ENCODE data around the gene PDS5B. TPM values are rescaled to one million over a fixed set of nuclear protein-coding genes. Genes with fewer than 3 reads are reported as not detected.
A peak's percentile ranks its signal among the peaks of the same experiment; 100 is the strongest.

PDS5B gene
- total RNA-seq, 1 donor, result 44.9 TPM

- TF ChIP-seq, protein P1, sequence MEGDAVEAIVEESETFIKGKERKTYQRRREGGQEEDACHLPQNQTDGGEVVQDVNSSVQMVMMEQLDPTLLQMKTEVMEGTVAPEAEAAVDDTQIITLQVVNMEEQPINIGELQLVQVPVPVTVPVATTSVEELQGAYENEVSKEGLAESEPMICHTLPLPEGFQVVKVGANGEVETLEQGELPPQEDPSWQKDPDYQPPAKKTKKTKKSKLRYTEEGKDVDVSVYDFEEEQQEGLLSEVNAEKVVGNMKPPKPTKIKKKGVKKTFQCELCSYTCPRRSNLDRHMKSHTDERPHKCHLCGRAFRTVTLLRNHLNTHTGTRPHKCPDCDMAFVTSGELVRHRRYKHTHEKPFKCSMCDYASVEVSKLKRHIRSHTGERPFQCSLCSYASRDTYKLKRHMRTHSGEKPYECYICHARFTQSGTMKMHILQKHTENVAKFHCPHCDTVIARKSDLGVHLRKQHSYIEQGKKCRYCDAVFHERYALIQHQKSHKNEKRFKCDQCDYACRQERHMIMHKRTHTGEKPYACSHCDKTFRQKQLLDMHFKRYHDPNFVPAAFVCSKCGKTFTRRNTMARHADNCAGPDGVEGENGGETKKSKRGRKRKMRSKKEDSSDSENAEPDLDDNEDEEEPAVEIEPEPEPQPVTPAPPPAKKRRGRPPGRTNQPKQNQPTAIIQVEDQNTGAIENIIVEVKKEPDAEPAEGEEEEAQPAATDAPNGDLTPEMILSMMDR (IDR thresholded peaks at IDR 0.05; ENCODE audit: insufficient read depth, low read depth, low read length), result no peak
- peak; percentile 26 for DNase-seq (ENCODE audit: low read depth)
- peak overlapping the region; percentile 19 for H3K4me3 ChIP-seq (ENCODE audit: low read depth, low read length)
Measured at GRCh38 chr13:32589471-32589870, 3.2 kb downstream of the PDS5B start.

DNA sequence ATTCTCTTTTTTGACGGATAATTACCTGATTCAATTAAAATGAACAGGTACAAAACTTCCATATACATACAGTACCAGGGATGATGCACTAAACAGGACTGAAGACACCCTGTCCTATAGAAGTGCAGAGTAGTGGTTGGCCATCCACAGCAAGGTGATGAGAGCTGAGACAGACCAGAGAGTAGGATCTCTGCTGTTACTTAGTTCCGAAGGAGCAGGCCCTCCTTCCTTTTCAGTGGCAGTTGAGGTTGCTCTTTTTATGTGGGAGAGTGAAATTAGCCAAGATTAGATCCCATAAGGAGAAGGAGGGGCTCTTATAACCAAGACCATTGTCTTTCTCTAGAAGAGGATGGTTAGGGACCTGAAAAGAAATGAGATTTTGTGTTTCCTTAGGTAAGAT, 4.0 kb downstream of the PDS5B start:
- H3K4me3 ChIP-seq (ENCODE audit: low read depth, low read length), result no peak overlapping the region
- TF ChIP-seq, protein P1 (IDR thresholded peaks at IDR 0.05; ENCODE audit: insufficient read depth, low read depth, low read length), result no peak
- DNase-seq (ENCODE audit: low read depth), result peak; percentile 26

DNA sequence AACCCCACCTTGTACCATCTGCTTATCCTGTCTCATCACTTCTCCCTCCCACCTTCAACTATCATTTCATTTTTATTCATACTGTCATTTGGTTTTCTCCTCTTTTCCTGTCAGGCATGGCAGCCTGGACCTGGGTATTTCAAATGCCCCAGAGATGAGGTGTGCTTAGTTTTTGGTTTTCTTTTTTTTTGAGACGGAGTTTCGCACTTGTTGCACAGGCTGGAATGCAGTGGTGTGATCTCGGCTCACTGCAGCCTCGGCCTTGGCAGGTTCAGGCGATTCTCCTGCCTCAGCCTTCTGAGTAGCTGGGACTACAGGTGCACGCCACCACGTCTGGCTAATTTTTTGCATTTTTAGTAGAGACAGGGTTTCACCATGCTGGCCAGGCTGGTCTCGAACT, 5.8 kb downstream of the PDS5B start:
- TF ChIP-seq, protein P1 (IDR thresholded peaks at IDR 0.05; ENCODE audit: insufficient read depth, low read depth, low read length), result no peak
- no peak for DNase-seq (ENCODE audit: low read depth)
- H3K4me3 ChIP-seq (ENCODE audit: low read depth, low read length), result no peak overlapping the region

DNA sequence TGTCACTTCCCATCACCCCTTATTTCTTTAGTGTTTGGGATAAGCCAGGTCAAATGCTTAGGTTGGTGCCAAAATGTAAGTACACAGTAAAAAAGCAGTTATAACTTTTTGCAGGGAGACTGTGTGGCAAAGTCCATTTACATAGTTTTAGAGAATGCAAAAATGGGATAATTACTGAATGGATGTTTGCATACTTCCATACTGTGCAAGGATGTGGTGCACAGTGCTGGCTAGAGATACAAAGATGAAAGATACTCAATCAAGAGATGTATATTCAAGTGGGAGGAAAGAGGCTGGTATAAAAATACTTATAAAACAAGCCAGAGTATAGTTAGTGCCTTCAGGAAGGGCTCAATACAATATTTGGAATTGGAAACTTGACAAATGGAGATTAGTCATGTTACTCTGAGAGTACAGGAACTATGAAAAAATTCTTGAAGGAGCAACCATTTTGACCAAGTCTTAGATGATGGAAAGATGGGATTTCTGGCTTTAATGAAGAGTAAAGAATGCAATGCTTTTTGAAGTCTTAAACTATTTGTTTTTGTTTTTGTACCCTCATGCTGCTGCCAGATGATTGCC, 8.0 kb downstream of the PDS5B start:
- DNase-seq (ENCODE audit: low read depth), result no peak
- no peak overlapping the region for H3K4me3 ChIP-seq (ENCODE audit: low read depth, low read length)
- TF ChIP-seq, protein P1 (IDR thresholded peaks at IDR 0.05; ENCODE audit: insufficient read depth, low read depth, low read length), result no peak

DNA sequence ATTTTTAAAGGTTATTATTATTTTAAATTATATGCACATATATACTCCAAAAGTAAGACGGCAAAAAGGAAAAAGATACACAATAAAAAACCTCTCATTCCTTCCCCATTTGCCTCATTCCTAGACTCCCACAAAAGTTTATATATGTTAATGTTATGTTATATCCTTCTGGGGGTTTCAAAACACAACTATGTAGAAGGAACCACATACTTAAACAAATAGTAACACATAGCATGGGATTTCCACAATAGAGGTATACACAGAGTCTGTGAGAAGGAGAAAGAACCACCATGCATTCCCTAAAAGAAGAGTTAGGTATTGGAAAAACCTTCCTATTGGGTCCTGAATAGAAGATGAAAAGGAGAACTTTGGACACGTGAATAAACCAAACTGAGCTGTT, 9.1 kb downstream of the PDS5B start:
- TF ChIP-seq, protein P1 (IDR thresholded peaks at IDR 0.05; ENCODE audit: insufficient read depth, low read depth, low read length), result no peak
- no peak overlapping the region for H3K4me3 ChIP-seq (ENCODE audit: low read depth, low read length)
- DNase-seq (ENCODE audit: low read depth), result no peak

- TF ChIP-seq, protein P1 (IDR thresholded peaks at IDR 0.05; ENCODE audit: insufficient read depth, low read depth, low read length), result no peak
- no peak overlapping the region for H3K4me3 ChIP-seq (ENCODE audit: low read depth, low read length)
- DNase-seq (ENCODE audit: low read depth), result no peak
Measured at GRCh38 chr13:32600890-32601289, 14.6 kb downstream of the PDS5B start.

DNA sequence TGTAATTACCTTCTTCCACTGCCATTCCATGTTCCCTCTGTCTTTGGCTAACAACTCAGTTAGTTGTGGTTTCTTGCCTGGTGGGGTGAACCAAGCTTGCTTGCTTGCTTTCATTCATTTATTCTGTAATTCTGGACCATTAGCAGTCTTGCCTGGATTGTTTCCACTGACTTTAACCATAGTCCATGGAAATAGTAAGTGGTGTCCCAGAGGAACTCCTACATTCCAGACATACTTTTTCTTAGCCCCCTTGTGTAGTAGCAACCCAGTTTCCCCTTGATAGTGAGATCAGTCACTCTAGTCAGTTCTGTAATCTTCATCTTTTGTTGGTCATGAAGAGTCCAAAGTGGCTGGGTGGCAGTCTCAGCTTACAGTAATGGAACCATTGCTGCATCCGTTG, 23.2 kb downstream of the PDS5B start:
- TF ChIP-seq, protein P1 (IDR thresholded peaks at IDR 0.05; ENCODE audit: insufficient read depth, low read depth, low read length), result no peak
- no peak for DNase-seq (ENCODE audit: low read depth)

More for the DNA sequence above, 23.2 kb downstream of the PDS5B start:
- H3K4me3 ChIP-seq (ENCODE audit: low read depth, low read length), result no peak overlapping the region
